H1 (cell line): Measurements from ENCODE around the gene ZNF513. TPM values are rescaled to one million over a fixed set of nuclear protein-coding genes. Genes with fewer than 3 reads are reported as not detected.
A peak's percentile ranks its signal among the peaks of the same experiment; 100 is the strongest.

Experiments used
- CTCF ChIA-PET: fragments of 300-600 bp; sonication (Branson Sonifier 250); formaldehyde crosslinking; loops from one replicate; lab custom pipeline; 2021; ENCODE audit not compliant: partially characterized antibody; lab: Charles Lee
- POLR2A ChIA-PET: fragments of 300-600 bp; sonication (Branson Sonifier 250); formaldehyde crosslinking; loops from one replicate; lab custom pipeline; 2021; ENCODE audit warnings: inconsistent platforms; ENCODE audit not compliant: partially characterized antibody; lab: Charles Lee
- DNase-seq, 2 experiments: peaks; one replicate each; pipeline versions ENCODE4 v3.0.0 to v3.0.0-alpha.2; 2010 to 2022; ENCODE audit warnings: low spot score in 2 of 2, low read depth in 1 of 2, mixed read lengths in 1 of 2
- FAIRE-seq: peaks from 2 replicates; lab custom pipeline; 2011; peaks lifted over from hg19 to GRCh38; lab: Jason Lieb, UNC
- H2AFZ ChIP-seq: 2 replicates; pipeline ENCODE4 v1.8.1; 2012; ENCODE audit warnings: low read length, inconsistent platforms
- H2AK5ac ChIP-seq: 2 replicates; pipeline ENCODE4 v1.6.1; 2013; ENCODE audit warnings: low read depth, low read length
- H2BK120ac ChIP-seq: replicated peaks from 2 replicates; pipeline ENCODE3; 2013; ENCODE audit warnings: low read depth, low read length, inconsistent platforms
- H2BK12ac ChIP-seq: 2 replicates; pipeline ENCODE4 v1.6.1; 2013; ENCODE audit warnings: low read depth, low read length
- H2BK15ac ChIP-seq: 2 replicates; pipeline ENCODE4 v1.6.1; 2013; ENCODE audit warnings: low read length
- H2BK20ac ChIP-seq: 2 replicates; pipeline ENCODE4 v1.6.1; 2013; ENCODE audit warnings: low read length
- H2BK5ac ChIP-seq: 2 replicates; pipeline ENCODE4 v1.6.1; 2013; ENCODE audit warnings: low read depth, low read length
- H3K14ac ChIP-seq: 2 replicates; pipeline ENCODE4 v1.6.1; 2013; ENCODE audit warnings: inconsistent platforms; ENCODE audit not compliant: insufficient read length
- H3K18ac ChIP-seq: 2 replicates; pipeline ENCODE4 v1.6.1; 2013; ENCODE audit warnings: low read length; ENCODE audit errors: extremely low read depth
- H3K23ac ChIP-seq: 2 replicates; pipeline ENCODE4 v1.6.1; 2013; ENCODE audit warnings: inconsistent platforms; ENCODE audit not compliant: insufficient read length
- H3K23me2 ChIP-seq: 2 replicates; pipeline ENCODE4 v1.6.1; 2013; ENCODE audit warnings: low read depth, low read length
- H3K27ac ChIP-seq: 2 replicates; pipeline ENCODE4 v1.6.1; 2011; ENCODE audit warnings: low read depth, low read length, inconsistent platforms
- H3K27me3 ChIP-seq, 4 experiments: replicated peaks in 1 of 4; 1 replicate in 1 of 4; 2 replicates in 3 of 4; pipeline versions ENCODE4 v1.6.1 to v1.8.1; 2011 to 2013; ENCODE audit warnings: low read length in 3 of 4, mild to moderate bottlenecking in 3 of 4, inconsistent platforms in 2 of 4, mixed read lengths in 2 of 4, moderate library complexity in 1 of 4; ENCODE audit not compliant: control insufficient read depth in 3 of 4, insufficient read depth in 3 of 4; ENCODE audit errors: extremely low read depth in 1 of 4
- H3K36me3 ChIP-seq, 4 experiments: 2 replicates each; pipeline versions ENCODE4 v1.6.1 to v1.8.1; 2011 to 2013; ENCODE audit warnings: mild to moderate bottlenecking in 4 of 4, low read length in 3 of 4, moderate library complexity in 2 of 4, control low read depth in 1 of 4, inconsistent platforms in 1 of 4; ENCODE audit not compliant: insufficient read depth in 4 of 4, control insufficient read depth in 2 of 4
- H3K4ac ChIP-seq: replicated peaks from 2 replicates; pipeline ENCODE3; 2013; ENCODE audit warnings: low read length, low read depth, mixed read lengths, inconsistent platforms; ENCODE audit not compliant: insufficient read length
- H3K4me1 ChIP-seq, 4 experiments: replicated peaks in 1 of 4; 1 replicate in 1 of 4; 2 replicates in 3 of 4; pipeline versions ENCODE4 v1.6.1 to v1.8.1; 2011 to 2013; ENCODE audit warnings: low read length in 3 of 4, inconsistent platforms in 2 of 4, mixed read lengths in 1 of 4; ENCODE audit not compliant: insufficient read depth in 4 of 4, control insufficient read depth in 3 of 4
- H3K4me2 ChIP-seq, 2 experiments: 2 replicates each; pipeline versions ENCODE4 v1.6.1 to v1.8.1; 2011 to 2013; ENCODE audit warnings: low read depth in 2 of 2, low read length in 2 of 2, control low read depth in 1 of 2, inconsistent platforms in 1 of 2, mild to moderate bottlenecking in 1 of 2; ENCODE audit not compliant: insufficient read depth in 1 of 2
- H3K4me3 ChIP-seq, 4 experiments: fragments of 200-600, 300-600 bp in 1 of 4; sonication (generic), shearing (Covaris generic), sonication (Bioruptor Twin) in 1 of 4; 2 replicates each; pipeline versions ENCODE4 v1.5.1 to v1.8.1; 2011 to 2016; ENCODE audit warnings: low read length in 4 of 4, low read depth in 3 of 4, control low read depth in 2 of 4, inconsistent platforms in 2 of 4, mild to moderate bottlenecking in 2 of 4, mixed read lengths in 1 of 4, moderate library complexity in 1 of 4; ENCODE audit not compliant: insufficient read depth in 2 of 4; ENCODE audit errors: extremely low read depth in 1 of 4
- H3K56ac ChIP-seq: replicated peaks from 2 replicates; pipeline ENCODE3; 2013; ENCODE audit warnings: low read depth, mild to moderate bottlenecking, mixed read lengths, low read length, inconsistent platforms; ENCODE audit not compliant: insufficient read length
- H3K79me1 ChIP-seq: 2 replicates; pipeline ENCODE4 v1.6.1; 2013; ENCODE audit warnings: low read depth, low read length, control low read depth
- H3K79me2 ChIP-seq, 2 experiments: 2 replicates each; pipeline versions ENCODE4 v1.6.1 to v1.8.1; 2012 to 2013; ENCODE audit warnings: low read length in 2 of 2, mild to moderate bottlenecking in 2 of 2, inconsistent platforms in 1 of 2; ENCODE audit not compliant: insufficient read depth in 2 of 2, control insufficient read depth in 1 of 2
- H3K9ac ChIP-seq, 4 experiments: replicated peaks in 1 of 4; 1 replicate in 1 of 4; 2 replicates in 3 of 4; pipeline versions ENCODE4 v1.6.1 to v1.8.1; 2011 to 2013; ENCODE audit warnings: low read depth in 3 of 4, low read length in 3 of 4, control low read depth in 2 of 4, mild to moderate bottlenecking in 2 of 4, moderate library complexity in 2 of 4, inconsistent platforms in 1 of 4; ENCODE audit errors: extremely low read depth in 1 of 4
- H3K9me3 ChIP-seq, 2 experiments: 2 replicates each; pipeline versions ENCODE4 v1.6.1 to v1.8.1; 2012 to 2013; ENCODE audit warnings: mild to moderate bottlenecking in 2 of 2, moderate library complexity in 2 of 2, control low read depth in 1 of 2, inconsistent platforms in 1 of 2, low read depth in 1 of 2, low read length in 1 of 2, mixed read lengths in 1 of 2; ENCODE audit not compliant: insufficient read depth in 2 of 2
- H4K20me1 ChIP-seq, 2 experiments: replicated peaks in 1 of 2; 2 replicates each; pipeline versions ENCODE3 to v1.8.1; 2011 to 2013; ENCODE audit warnings: inconsistent platforms in 2 of 2, low read length in 2 of 2, mild to moderate bottlenecking in 1 of 2; ENCODE audit not compliant: insufficient read depth in 2 of 2, control insufficient read depth in 1 of 2
- H4K5ac ChIP-seq: 2 replicates; pipeline ENCODE4 v1.6.1; 2013; ENCODE audit warnings: low read length, low read depth, mixed read lengths, inconsistent platforms; ENCODE audit not compliant: insufficient read length
- H4K8ac ChIP-seq: 2 replicates; pipeline ENCODE4 v1.8.0; 2013; ENCODE audit warnings: mild to moderate bottlenecking, moderate library complexity, low read length, inconsistent platforms; ENCODE audit not compliant: insufficient read depth; ENCODE audit errors: extremely low read depth
- H4K91ac ChIP-seq: replicated peaks from 2 replicates; pipeline ENCODE3; 2013; ENCODE audit warnings: low read length, mixed read lengths, inconsistent platforms; ENCODE audit not compliant: insufficient read length
- SP1 ChIP-seq: IDR thresholded peaks from 2 replicates; pipeline ENCODE4 v1.6.1; 2011; ENCODE audit warnings: low read depth, low read length
- TAF1 ChIP-seq: IDR thresholded peaks from 2 replicates; pipeline ENCODE4 v1.6.1; 2011; ENCODE audit warnings: mild to moderate bottlenecking, low read depth, low read length
- WGBS, 2 experiments: shearing (Covaris generic) in 1 of 2; methylation state at CpG; one replicate each; pipeline versions ENCODE4 v1.1.6 to v1.1.7; 2013 to 2015; ENCODE audit warnings: low lambda C conversion rate in 2 of 2, mixed read lengths in 2 of 2, inconsistent platforms in 1 of 2, low coverage in 1 of 2, missing lambda C conversion rate in 1 of 2; ENCODE audit not compliant: insufficient replicate concordance in 2 of 2, insufficient coverage in 1 of 2, insufficient read length in 1 of 2; ENCODE audit errors: extremely low coverage in 1 of 2, missing lambda C conversion rate in 1 of 2; 5-methylcytosine and 5-hydroxymethylcytosine counted together
- polyA plus RNA-seq, 7 experiments: library from polyadenylated mRNA; depleted of rRNA in 3 of 7; stranded (reverse) in 5 of 7; unstranded in 2 of 7; fragments of >200 nt in 5 of 7; fragments of 200-250 nt in 2 of 7; gene quantifications; 1 replicate in 5 of 7; 2 replicates in 1 of 7; 4 replicates in 1 of 7; pipeline versions ENCODE4 v1.2.1 to v1.2.3, GENCODE V29; 2011 to 2013; ENCODE audit warnings: missing spikeins in 2 of 7, mixed read lengths in 2 of 7
- total RNA-seq: library from RNA; stranded (reverse); fragmentation: NEBNext Ultra II Directional; extraction: Animal tissue kit (Norgen Biotek cat#: 25700); gene quantifications from 2 replicates; pipeline ENCODE4 v1.2.1, GENCODE V29; 2021

The ZNF513 gene
- total and polyA plus RNA-seq, 2 of the 8 experiments (the other 6 are each of a cell fraction or from before 2014, with no cell fraction given): 17.3 to 29.5 TPM

- H3K4me2 ChIP-seq: peak overlapping the region; percentile 88 to 96; a peak in 3 of 4 replicates
- H4K20me1 ChIP-seq: peaks cover 6 to 8% of the 10 kb centered on the region in 2 experiments
- 94% methylated on average over 10 of the region's 10 CpGs; no CpG with 5 or more reads in 1 of the 2 experiments for WGBS, 2 experiments
- ChIA-PET CTCF (interaction anchor here (0.5 kb wide), 1 partner anchor 706 kb away, joined by 3 read pairs; no protein-coding TSS in a partner anchor), POLR2A (interaction anchor here (0.5 to 9.5 kb wide), 9 partner anchors 10 to 61 kb away, joined by 3 to 114 read pairs (median 11); partner anchors contain the start of genes EIF2B4, GTF3C2, MPV17 and SNX17)
- peaks cover 0 to 12% of the 10 kb centered on the region in 2 experiments; a peak in 2 of 4 replicates for H3K79me2 ChIP-seq
- no peak overlapping the region for H3K4me3 ChIP-seq
- no peak overlapping the region for H2BK20ac ChIP-seq
- no peak for FAIRE-seq
- DNase-seq: no peak
- H3K14ac ChIP-seq: no peak overlapping the region
- H2BK120ac ChIP-seq: no peak overlapping the region
- no peaks in the 10 kb centered on the region for H3K27me3 ChIP-seq
- no peak overlapping the region for H2AFZ ChIP-seq
- peaks cover 11% of the 10 kb centered on the region for H3K79me1 ChIP-seq
- H3K9me3 ChIP-seq: no peaks in the 10 kb centered on the region
- no peak overlapping the region; the same call in 1 of the 2 replicates for H2AK5ac ChIP-seq
- H3K56ac ChIP-seq: no peak overlapping the region
- TF ChIP-seq TAF1 (no peak), SP1 (peak; percentile 37; the same call in 1 of the 2 replicates)
- H4K5ac ChIP-seq: no peak overlapping the region
- H3K23ac ChIP-seq: no peak overlapping the region
- peak overlapping the region; percentile 99 for H2BK5ac ChIP-seq
- H3K9ac ChIP-seq: peak overlapping the region in 2 of 4 experiments; percentile 84 to 85; a peak in 5 of 7 replicates
- H3K27ac ChIP-seq: peak overlapping the region; percentile 93
- H3K23me2 ChIP-seq: peaks cover 7% of the 10 kb centered on the region
- H4K8ac ChIP-seq: peak overlapping the region; percentile 98; the same call in 1 of the 2 replicates
- no peak overlapping the region for H2BK15ac ChIP-seq
- H3K18ac ChIP-seq: no peak overlapping the region
- H3K4ac ChIP-seq: no peak overlapping the region
- no peak overlapping the region for H4K91ac ChIP-seq
- peaks cover 0 to 8% (median 2%) of the 10 kb centered on the region in 4 experiments; a peak in 5 of 7 replicates for H3K4me1 ChIP-seq
- H2BK12ac ChIP-seq: peak overlapping the region; percentile 77
- peaks cover 39 to 66% (median 56%) of the 10 kb centered on the region in 4 experiments for H3K36me3 ChIP-seq
These were observed 1.1 kb upstream of the ZNF513 start for GRCh38 chr2:27381577-27382181.
